Stimulated activated CD8-positive, alpha-beta memory T cell treated with anti-CD3 and anti-CD28 coated beads, Interleukin-12 subunit alpha, Interleukin-12 subunit beta, amount 100 ng/mL, for 4 hours (primary cell): ENCODE results near the gene PRSS8.
A peak's percentile ranks its signal among the peaks of the same experiment; 100 is the strongest.
"Not testable (repeated sequence)": the region's sequence is repeated elsewhere in the genome, so short reads cannot be mapped to it uniquely, and the experiment has no call there.

Experiments
- DNase-seq: peaks from one replicate; pipeline ENCODE4 v3.0.0-alpha.2; 2020; ENCODE audit warnings: low read depth

The PRSS8 gene

DNA sequence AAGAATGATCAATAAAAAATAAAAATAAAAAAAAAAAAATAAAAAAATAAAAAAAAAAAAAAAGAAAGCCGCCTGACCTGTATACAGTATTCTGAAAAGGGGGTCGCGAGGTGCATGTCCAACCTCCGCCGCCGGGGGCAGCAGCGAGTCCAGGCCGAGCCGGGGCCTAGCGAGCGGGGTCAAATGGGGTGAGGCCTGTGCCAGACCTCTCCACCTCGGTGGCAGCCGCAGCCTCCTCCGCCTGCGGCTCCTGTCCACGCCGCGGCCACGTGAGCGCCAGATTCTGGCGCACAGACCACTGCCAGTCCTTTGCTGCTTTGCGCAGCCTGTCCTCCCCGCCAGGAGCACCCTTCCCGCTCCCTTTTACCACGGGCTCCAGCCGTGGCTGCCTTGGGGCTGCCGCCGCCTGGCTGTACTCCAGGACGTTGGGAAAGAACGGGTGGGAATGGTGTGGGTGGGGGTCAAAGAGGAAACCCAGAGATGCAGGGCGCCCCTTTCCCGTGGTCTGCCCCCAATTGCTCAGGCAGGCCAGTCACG is 29.8 kb downstream of the PRSS8 start:
- peak; percentile 63 for DNase-seq

GRCh38 chr16:31100876-31101641 is 34.5 kb downstream of the PRSS8 start:
- DNase-seq, result not testable (repeated sequence)

- DNase-seq, result no peak
Measured at GRCh38 chr16:31099860-31100638, 35.5 kb downstream of the PRSS8 start.

- DNase-seq, result peak; percentile 71
Measured at GRCh38 chr16:31094424-31095120, 41.0 kb downstream of the PRSS8 start, which contains the start of gene VKORC1. Gene VKORC1, minus strand, starts transcription at chr16:31094797. Its CDS starts 68 bp downstream, at chr16:31094729.

- no peak for DNase-seq
Measured at GRCh38 chr16:31094088-31094423, 41.5 kb downstream of the PRSS8 start.

GRCh38 chr16:31093132-31093703 is 42.3 kb downstream of the PRSS8 start:
- no peak for DNase-seq

- DNase-seq, result no peak
Measured at GRCh38 chr16:31092330-31092729, 43.2 kb downstream of the PRSS8 start.

DNA sequence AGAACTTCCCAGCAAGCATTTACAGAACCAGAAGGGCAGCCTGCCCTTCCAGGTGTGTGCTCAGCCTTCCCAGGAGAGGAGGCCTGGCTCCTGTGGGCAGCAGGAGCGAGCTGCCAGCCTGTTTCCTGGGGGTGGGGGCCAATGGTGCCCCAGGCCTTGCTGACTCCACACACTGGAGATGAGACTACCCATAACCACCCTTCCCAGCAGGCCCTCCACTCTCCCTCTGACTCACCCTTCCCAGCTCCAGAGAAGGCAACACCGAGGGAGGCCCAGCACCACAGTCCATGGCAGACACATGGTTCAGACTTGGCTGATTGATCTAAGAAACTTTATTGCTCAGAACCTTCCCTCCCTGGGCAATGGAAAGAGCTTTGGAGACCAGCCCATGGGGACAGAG is 45.0 kb downstream of the PRSS8 start:
- no peak for DNase-seq

DNA sequence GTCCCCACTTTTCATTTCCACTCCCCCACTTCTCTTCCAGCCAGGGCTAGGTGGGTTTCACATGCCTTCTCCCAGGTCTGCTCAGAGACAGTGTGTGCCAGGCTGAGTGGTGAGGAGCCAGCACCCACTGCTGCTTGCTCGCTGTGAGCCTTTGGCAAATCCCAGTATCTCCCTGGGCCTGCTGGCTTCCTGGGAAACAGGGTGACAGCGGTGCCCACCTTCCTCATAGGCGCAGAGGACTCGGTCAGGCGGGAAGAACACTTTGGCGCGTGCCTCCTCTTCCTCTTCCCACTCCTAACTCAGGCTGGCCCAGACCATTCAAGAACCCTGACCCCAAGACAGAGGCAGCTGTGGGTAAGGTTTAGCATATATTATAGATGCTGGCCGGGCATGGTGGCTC is 46.3 kb downstream of the PRSS8 start:
- DNase-seq, result no peak

GRCh38 chr16:31088459-31089183 is 46.9 kb downstream of the PRSS8 start, which contains the start of gene PRSS53:
Gene PRSS53, minus strand, starts transcription at chr16:31088943. Its CDS starts 134 bp downstream, at chr16:31088809.
- DNase-seq, result no peak

DNA sequence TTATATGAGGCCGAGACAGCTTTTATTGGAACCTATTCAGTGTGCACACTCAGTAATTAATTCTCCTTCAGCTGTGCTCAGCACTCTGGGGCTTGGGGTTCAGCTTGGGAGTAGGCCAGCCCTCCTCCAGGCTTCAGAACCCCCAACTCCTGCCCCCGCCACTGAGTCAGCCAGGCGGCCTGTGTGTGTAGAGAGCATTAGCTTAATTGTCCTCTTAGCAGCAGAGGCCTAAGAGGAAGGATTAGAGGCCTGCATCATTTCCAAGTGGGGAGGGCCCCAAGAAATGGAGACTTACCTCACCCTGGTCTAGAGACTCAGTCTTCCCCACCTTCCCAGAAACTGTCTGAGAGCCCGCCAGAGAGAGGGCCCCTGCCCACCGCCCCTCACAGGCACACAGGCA is 47.6 kb downstream of the PRSS8 start:
- DNase-seq, result no peak

- DNase-seq, result no peak
Measured at GRCh38 chr16:31087481-31087880, 48.0 kb downstream of the PRSS8 start.

DNA sequence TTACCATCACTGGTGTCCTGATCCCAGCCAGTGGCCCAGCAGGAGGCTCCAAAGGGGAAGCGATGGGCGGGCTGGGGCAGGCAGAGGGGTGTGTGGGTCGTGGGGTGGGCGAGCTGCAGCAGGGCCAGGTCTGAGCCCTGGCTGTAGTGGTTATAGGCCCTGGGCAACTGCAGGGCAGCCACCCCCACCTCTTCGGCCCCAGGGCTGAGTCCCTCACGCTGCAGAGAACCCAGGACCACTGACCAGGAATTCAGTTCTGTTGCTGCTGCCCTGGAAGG is 49.0 kb downstream of the PRSS8 start:
- no peak for DNase-seq

DNA sequence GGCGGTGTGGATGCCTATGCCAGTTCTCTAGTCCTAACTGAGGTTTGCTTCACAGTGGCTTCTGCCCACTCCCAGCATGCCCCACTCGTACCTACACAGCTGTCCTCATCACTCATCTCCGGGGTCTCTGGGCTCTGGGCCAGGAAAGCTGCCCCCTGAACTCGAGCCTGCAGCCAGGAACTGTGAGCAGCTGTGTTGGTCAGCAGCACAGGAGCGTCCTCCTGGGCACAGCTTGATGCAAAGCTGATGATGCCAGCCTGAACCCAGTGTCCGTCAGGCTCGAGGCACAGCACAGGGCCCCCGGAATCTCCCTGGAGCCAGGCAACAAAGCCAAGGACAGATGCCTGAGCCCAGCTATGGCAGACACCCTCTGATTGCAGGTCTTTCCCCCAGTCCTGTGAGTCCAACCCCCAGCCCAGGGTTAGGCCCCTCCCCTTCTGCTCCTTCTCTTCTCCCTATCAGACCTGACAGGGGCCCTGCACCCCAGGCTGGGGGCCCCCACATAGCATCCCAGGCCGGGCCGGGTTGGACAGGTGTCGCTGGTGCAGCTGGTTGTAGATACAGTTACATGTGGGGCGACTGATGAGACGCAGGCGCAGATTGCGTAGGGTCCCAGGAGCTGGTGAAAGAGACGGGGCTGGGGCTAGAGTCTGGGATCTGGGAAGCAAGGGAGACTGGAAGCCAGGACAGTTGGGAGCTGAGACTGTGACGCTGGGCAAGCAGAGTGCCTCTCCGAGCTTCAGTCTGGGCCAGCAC is 49.5 kb downstream of the PRSS8 start:
- DNase-seq, result no peak

- DNase-seq, result no peak
Measured at GRCh38 chr16:31085411-31085810, 50.1 kb downstream of the PRSS8 start.

- DNase-seq, result no peak
Measured at GRCh38 chr16:31084584-31085302, 50.8 kb downstream of the PRSS8 start.

- no peak for DNase-seq
Measured at GRCh38 chr16:31083981-31084380, 51.5 kb downstream of the PRSS8 start.

DNA sequence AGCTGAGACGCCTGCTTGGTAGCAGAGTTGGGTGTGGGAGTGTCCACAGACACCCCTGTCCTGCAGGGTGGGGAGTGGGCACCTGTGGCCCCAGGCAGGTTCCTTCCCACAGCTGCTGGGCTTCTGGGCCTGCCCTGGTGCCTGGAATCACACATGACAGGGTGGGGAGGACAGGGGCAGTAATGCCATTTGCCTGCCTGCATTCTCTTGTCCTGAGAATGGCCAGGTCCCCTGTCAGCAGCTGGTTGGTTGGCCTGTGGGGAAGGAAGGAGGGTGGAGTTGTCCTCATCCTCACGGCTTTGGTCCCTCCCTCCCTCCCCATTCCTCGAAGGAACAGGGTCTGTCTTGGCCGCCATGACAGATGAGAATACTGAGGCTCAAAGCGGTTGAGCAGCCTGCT is 52.0 kb downstream of the PRSS8 start:
- DNase-seq, result no peak

- DNase-seq, result no peak
Measured at GRCh38 chr16:31083081-31083480, 52.4 kb downstream of the PRSS8 start.

GRCh38 chr16:31082368-31083045 is 53.0 kb downstream of the PRSS8 start:
- no peak for DNase-seq
